ENCODE measurements around the gene GPR21.

GPR21 gene

GRCh38 chr9:123064716-123065115 is 31.2 kb downstream of the GPR21 start:
- TF ChIP-seq CTCF (IDR thresholded peaks at IDR 0.05; ENCODE audit: borderline replicate concordance, control extremely low read depth, extremely low read depth, insufficient read depth, missing control alignments) = no peak
- DNase-seq (ENCODE audit: low spot score) = no peak
- in situ Hi-C loops (cut with MboI; ENCODE audit: low sequenced_read_pairs, unreplicated experiment) = no loop called here

GRCh38 chr9:123065196-123065595 is 31.7 kb downstream of the GPR21 start:
- TF ChIP-seq CTCF (IDR thresholded peaks at IDR 0.05; ENCODE audit: borderline replicate concordance, control extremely low read depth, extremely low read depth, insufficient read depth, missing control alignments) = no peak
- in situ Hi-C loops (cut with MboI; ENCODE audit: low sequenced_read_pairs, unreplicated experiment) = no loop called here

GRCh38 chr9:123067136-123067535 is 33.7 kb downstream of the GPR21 start:
- in situ Hi-C loops (cut with MboI; ENCODE audit: low sequenced_read_pairs, unreplicated experiment) = no loop called here
- DNase-seq (ENCODE audit: low spot score) = no peak
- TF ChIP-seq CTCF (IDR thresholded peaks at IDR 0.05; ENCODE audit: borderline replicate concordance, control extremely low read depth, extremely low read depth, insufficient read depth, missing control alignments) = no peak

More at GRCh38 chr9:123065196-123065595, 31.7 kb downstream of the GPR21 start:
- DNase-seq (ENCODE audit: low spot score) = no peak

GRCh38 chr9:123069010-123069481 is 35.6 kb downstream of the GPR21 start:
- in situ Hi-C loops (cut with MboI; ENCODE audit: low sequenced_read_pairs, unreplicated experiment) = no loop called here
- DNase-seq (ENCODE audit: low spot score) = no peak
- TF ChIP-seq CTCF (IDR thresholded peaks at IDR 0.05; ENCODE audit: borderline replicate concordance, control extremely low read depth, extremely low read depth, insufficient read depth, missing control alignments) = no peak

GRCh38 chr9:123070198-123070597 is 36.7 kb downstream of the GPR21 start:
- in situ Hi-C loops (cut with MboI; ENCODE audit: low sequenced_read_pairs, unreplicated experiment) = no loop called here

GRCh38 chr9:123072407-123072995 is 39.0 kb downstream of the GPR21 start:
- in situ Hi-C loops (cut with MboI; ENCODE audit: low sequenced_read_pairs, unreplicated experiment) = no loop called here
- no peak for TF ChIP-seq CTCF (IDR thresholded peaks at IDR 0.05; ENCODE audit: borderline replicate concordance, control extremely low read depth, extremely low read depth, insufficient read depth, missing control alignments)
- no peak for DNase-seq (ENCODE audit: low spot score)

More at GRCh38 chr9:123070198-123070597, 36.7 kb downstream of the GPR21 start:
- no peak for TF ChIP-seq CTCF (IDR thresholded peaks at IDR 0.05; ENCODE audit: borderline replicate concordance, control extremely low read depth, extremely low read depth, insufficient read depth, missing control alignments)
- DNase-seq (ENCODE audit: low spot score) = no peak
